Left lung (tissue), 10 donors: Measurements from ENCODE around the gene MFSD8. TPM values are rescaled to one million over a fixed set of nuclear protein-coding genes. Genes with fewer than 3 reads are reported as not detected.
A peak's percentile ranks its signal among the peaks of the same experiment; 100 is the strongest.
"Not testable (repeated sequence)": the region's sequence is repeated elsewhere in the genome, so short reads cannot be mapped to it uniquely, and the experiment has no call there.

Experiments
- ATAC-seq: fragments of 200-7000 bp; cut with Tn5 transposase; one replicate; pipeline ENCODE4 v1.9.1; 2020; ENCODE audit warnings: moderate library complexity
- DNase-seq, 4 donors: peaks; one replicate each; pipeline ENCODE4 v3.0.0-alpha.2; 2013 to 2020
- H3K27ac ChIP-seq, 2 donors: fragments of 200-600 bp; sonication (generic) in 1 of 2; one replicate each; pipeline versions ENCODE4 v1.5.0 to v1.8.0; 2020 to 2021
- H3K27me3 ChIP-seq, 2 donors: fragments of 200-600 bp; sonication (generic) in 1 of 2; one replicate each; pipeline versions ENCODE4 v1.5.0 to v1.8.0; 2020 to 2021
- H3K36me3 ChIP-seq, 2 donors: fragments of 200-600 bp; sonication (generic) in 1 of 2; one replicate each; pipeline versions ENCODE4 v1.5.0 to v1.8.0; 2020 to 2021
- H3K4me1 ChIP-seq, 2 donors: fragments of 200-600 bp; one replicate each; pipeline ENCODE4 v1.8.0; 2021
- H3K4me3 ChIP-seq, 2 donors: fragments of 200-600 bp; sonication (generic) in 1 of 2; one replicate each; pipeline versions ENCODE4 v1.5.0 to v1.8.0; 2020 to 2021; ENCODE audit warnings: mild to moderate bottlenecking in 1 of 2
- H3K9me3 ChIP-seq, 2 donors: fragments of 200-600 bp; sonication (generic) in 1 of 2; one replicate each; pipeline versions ENCODE4 v1.5.0 to v1.8.0; 2020 to 2021
- intact Hi-C, 2 donors: fragments of 100-400 bp; cut with DNase I; formaldehyde crosslinking; loops; one replicate each; pipeline versions ENCODE4 v1.11.2 to v1.14.2; 2022
- polyA plus RNA-seq, 6 donors: library from polyadenylated mRNA; unstranded; fragments of 120-200 nt; gene quantifications; one replicate each; pipeline ENCODE4 v1.2.1, GENCODE V29; 2013; ENCODE audit not compliant: insufficient read length in 6 of 6
- total RNA-seq, 2 donors: library from RNA; stranded (reverse); fragmentation: NEBNext Ultra II Directional; extraction: Animal tissue kit (Norgen Biotek cat#: 25700); gene quantifications; one replicate each; pipeline ENCODE4 v1.2.1, GENCODE V29; 2021
- TF ChIP-seq, protein P1 (sequence below), 2 donors: fragments of 200-600 bp; sonication (generic) in 1 of 2; IDR thresholded peaks; one replicate each; pipeline versions ENCODE4 v1.5.0 to v1.8.0; 2021; ENCODE audit warnings: antibody characterized with exemption in 2 of 2
- donor health status: DM: no; HTN: yes; CAD: no.
- donor health status: DM: no; HTN: no; CAD: no.

Gene MFSD8
- total and polyA plus RNA-seq, 8 donors, result 18.3 to 37.2 (median 29.8) TPM

DNA sequence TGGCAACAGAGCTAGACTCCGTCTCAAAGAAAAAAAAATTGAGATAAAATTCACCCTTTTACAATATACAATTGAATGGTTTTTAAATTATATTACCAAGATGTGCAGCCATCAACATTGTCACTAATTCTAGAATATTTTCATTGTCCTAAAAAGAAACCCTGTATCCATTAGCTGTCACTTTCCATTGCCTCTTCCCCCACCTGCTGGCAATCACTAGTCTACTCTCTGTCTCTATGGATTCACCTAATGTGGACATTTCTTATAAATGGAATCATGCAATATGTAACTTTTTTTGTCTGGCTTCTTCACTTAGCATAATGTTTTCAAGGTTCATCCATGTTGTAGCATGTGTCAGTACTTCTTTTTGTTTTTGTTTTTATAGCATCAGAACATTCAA is 21.0 kb upstream of the MFSD8 start:
- H3K9me3 ChIP-seq, result no peaks in the 10 kb centered on the region
- H3K27me3 ChIP-seq, result no peaks in the 10 kb centered on the region
- ATAC-seq, result no peak
- no peak for DNase-seq
- H3K4me1 ChIP-seq, result no peaks in the 10 kb centered on the region
- peaks cover 0 to 56% of the 10 kb centered on the region in 2 donors for H3K36me3 ChIP-seq
- intact Hi-C loops, result no loop called here
- H3K4me3 ChIP-seq, result no peak overlapping the region
- TF ChIP-seq, protein P1, sequence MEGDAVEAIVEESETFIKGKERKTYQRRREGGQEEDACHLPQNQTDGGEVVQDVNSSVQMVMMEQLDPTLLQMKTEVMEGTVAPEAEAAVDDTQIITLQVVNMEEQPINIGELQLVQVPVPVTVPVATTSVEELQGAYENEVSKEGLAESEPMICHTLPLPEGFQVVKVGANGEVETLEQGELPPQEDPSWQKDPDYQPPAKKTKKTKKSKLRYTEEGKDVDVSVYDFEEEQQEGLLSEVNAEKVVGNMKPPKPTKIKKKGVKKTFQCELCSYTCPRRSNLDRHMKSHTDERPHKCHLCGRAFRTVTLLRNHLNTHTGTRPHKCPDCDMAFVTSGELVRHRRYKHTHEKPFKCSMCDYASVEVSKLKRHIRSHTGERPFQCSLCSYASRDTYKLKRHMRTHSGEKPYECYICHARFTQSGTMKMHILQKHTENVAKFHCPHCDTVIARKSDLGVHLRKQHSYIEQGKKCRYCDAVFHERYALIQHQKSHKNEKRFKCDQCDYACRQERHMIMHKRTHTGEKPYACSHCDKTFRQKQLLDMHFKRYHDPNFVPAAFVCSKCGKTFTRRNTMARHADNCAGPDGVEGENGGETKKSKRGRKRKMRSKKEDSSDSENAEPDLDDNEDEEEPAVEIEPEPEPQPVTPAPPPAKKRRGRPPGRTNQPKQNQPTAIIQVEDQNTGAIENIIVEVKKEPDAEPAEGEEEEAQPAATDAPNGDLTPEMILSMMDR (IDR thresholded peaks at IDR 0.05), result no peak
- H3K27ac ChIP-seq, result no peak overlapping the region

DNA sequence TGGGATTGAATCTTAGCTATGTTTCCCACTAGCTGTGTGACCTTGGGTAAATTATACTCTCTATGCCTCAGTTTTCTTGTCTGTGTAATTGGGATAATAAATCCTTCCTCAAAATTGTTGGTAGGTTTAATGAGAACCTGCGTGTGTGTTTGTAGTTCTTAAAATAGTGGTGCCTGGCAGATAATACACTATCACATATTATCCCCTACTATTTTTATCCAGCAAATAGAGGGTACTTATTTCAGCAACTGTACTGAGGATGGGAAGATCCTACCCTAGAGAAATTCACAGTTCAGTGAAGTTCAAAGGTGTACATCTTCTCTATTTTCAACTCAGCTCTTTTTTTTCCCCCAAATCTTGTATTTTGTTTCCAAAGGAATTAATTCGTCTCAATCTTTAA is 17.5 kb upstream of the MFSD8 start:
- Histone ChIP-seq H3K36me3 (peaks cover 0 to 36% of the 10 kb centered on the region in 2 donors), H3K27ac (no peak overlapping the region), H3K27me3 (no peaks in the 10 kb centered on the region), H3K9me3 (no peaks in the 10 kb centered on the region), H3K4me3 (no peak overlapping the region), H3K4me1 (no peaks in the 10 kb centered on the region)
- TF ChIP-seq, protein P1 (IDR thresholded peaks at IDR 0.05), result no peak
- ATAC-seq (no peak), DNase-seq (no peak)
- intact Hi-C loops, result no loop called here

DNA sequence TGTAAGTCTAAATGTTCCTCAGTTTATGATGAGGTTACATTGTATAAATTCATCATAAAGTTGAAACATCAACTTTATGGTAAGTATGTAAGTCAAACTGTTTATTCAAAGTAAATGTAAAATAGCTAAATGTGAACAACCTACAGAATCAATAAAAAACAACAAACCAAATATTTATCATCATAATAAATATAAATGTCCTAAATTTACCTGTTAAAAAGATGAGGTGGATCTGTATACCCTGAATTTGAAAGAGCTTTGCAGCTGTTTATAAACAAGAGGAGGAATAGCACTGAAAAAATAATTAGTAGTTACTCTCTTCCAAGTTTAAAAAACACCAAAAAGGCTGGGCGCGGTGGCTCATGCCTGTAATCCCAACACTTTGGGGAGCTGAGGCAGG is 14.0 kb upstream of the MFSD8 start:
- DNase-seq, result no peak
- no peak for ATAC-seq
- intact Hi-C loops, result no loop called here
- Histone ChIP-seq H3K27me3 (no peaks in the 10 kb centered on the region), H3K27ac (no peak overlapping the region), H3K36me3 (peaks cover 0 to 7% of the 10 kb centered on the region in 2 donors), H3K4me1 (no peaks in the 10 kb centered on the region), H3K9me3 (no peaks in the 10 kb centered on the region), H3K4me3 (no peak overlapping the region)
- TF ChIP-seq, protein P1 (IDR thresholded peaks at IDR 0.05), result no peak

DNA sequence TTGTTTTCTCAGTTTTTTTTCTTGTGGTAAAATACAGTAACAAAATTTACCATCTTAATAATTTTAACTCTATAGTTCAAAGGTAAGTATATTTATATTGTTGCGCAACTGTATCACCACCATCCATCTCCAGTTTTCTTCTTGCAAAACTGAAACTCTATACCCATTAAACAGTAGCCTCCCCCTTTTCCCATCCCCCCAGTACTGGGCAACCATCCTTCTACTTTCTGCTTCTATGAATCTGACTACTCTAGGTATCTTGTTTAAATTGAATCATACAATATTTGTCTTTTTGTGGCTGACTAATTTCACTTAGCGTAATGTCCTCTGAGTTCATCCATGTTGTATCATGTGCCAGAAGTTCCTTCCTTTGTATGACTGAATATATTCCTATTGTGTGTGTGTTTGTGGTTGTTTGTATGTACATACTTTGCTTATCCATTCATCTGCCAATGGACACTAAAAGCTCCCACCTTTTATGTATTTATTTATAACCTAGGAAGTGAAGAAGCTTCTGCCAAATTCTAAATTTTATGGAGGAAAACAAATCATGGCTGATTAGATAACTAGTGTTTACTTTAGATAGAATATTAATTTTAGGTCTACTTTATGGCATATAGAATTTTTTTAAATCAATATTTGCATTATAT is 10.3 kb upstream of the MFSD8 start:
- no peak for DNase-seq
- Histone ChIP-seq H3K36me3 (peaks cover 0 to 18% of the 10 kb centered on the region in 2 donors), H3K27me3 (no peaks in the 10 kb centered on the region), H3K27ac (no peak overlapping the region), H3K4me1 (no peaks in the 10 kb centered on the region), H3K9me3 (no peaks in the 10 kb centered on the region), H3K4me3 (no peak overlapping the region)
- TF ChIP-seq, protein P1 (IDR thresholded peaks at IDR 0.05), result no peak
- intact Hi-C loops, result no loop called here
- no peak for ATAC-seq

DNA sequence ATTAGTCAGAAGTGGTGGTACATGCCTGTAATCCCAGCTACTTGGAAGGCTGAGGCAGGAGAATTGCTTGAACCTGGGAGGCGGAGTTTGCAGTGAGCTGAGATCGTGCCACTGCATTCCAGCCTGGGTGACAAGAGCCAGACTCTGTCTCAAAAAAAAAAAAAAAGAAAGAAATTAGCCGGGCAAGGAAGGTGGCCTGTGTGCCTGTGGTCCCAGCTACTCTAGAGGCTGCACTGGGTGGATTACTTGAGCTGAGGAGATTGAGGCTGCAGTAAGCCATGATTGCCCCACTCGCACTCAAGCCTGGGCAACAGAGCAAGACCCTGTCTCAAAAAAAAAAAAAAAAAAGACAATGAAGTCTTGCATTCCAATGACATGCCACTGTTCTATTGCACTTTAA is 6.0 kb upstream of the MFSD8 start:
- H3K9me3 ChIP-seq, H3K4me3 ChIP-seq, H3K27me3 ChIP-seq, intact Hi-C loops, H3K27ac ChIP-seq, DNase-seq: not testable (repeated sequence)
- H3K36me3 ChIP-seq, result peaks cover 0 to 18% of the 10 kb centered on the region in 2 donors
- peaks cover 4 to 17% of the 10 kb centered on the region in 2 donors for H3K4me1 ChIP-seq
- ATAC-seq, result peak; percentile 53

DNA sequence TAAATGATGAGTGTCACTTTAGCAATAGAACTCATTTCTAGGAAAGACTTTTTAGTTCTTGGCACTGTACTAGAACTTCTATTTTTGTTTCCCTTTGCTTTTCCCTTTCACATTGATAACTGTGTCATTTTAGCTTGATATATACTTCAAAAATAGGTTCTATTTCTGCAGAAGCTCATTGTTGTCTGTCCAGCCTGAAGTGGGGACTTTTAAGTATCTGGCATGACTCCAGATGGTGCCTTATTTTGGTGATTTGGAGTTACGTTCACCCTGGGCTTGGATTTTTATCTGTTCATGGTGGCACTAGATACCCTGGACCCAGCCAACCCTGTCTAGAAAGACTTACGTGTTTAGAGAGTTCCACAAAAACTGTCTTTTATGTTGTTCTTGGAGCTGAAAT is 3.6 kb upstream of the MFSD8 start:
- ATAC-seq (no peak), DNase-seq (no peak)
- no peak overlapping the region for H3K4me3 ChIP-seq
- intact Hi-C loops, result no loop called here
- H3K36me3 ChIP-seq, result peaks cover 0 to 10% of the 10 kb centered on the region in 2 donors
- H3K4me1 ChIP-seq, result peaks cover 4 to 26% of the 10 kb centered on the region in 2 donors
- no peak overlapping the region for H3K27ac ChIP-seq
- H3K27me3 ChIP-seq, result no peaks in the 10 kb centered on the region
- no peaks in the 10 kb centered on the region for H3K9me3 ChIP-seq
- TF ChIP-seq, protein P1 (IDR thresholded peaks at IDR 0.05), result no peak
